Common myeloid progenitor, CD34-positive (primary cell): ENCODE measurements around the gene L2HGDH.

ENCODE experiments used
- CTCF ChIA-PET: fragments of 350-600 bp; sonication (Branson Sonifier 250); formaldehyde crosslinking; loops from one replicate; lab custom pipeline; 2021; ENCODE audit warnings: antibody characterized with exemption; lab: Charles Lee
- POLR2A ChIA-PET: fragments of 350-600 bp; sonication (Branson Sonifier 250); formaldehyde crosslinking; loops from one replicate; lab custom pipeline; 2021; ENCODE audit warnings: antibody characterized with exemption; lab: Charles Lee
- DNase-seq, 3 donors: peaks; one replicate each; pipeline versions ENCODE4 v3.0.0 to v3.0.0-alpha.2; 2013
- H3K27ac ChIP-seq, 2 experiments: 1 replicate in 1 of 2; 2 replicates in 1 of 2; pipeline ENCODE4 v1.7.0; 2013; ENCODE audit warnings: inconsistent platforms in 2 of 2, low read length in 2 of 2, mild to moderate bottlenecking in 2 of 2, low read depth in 1 of 2, moderate library complexity in 1 of 2; ENCODE audit not compliant: severe bottlenecking in 2 of 2, insufficient read depth in 1 of 2, poor library complexity in 1 of 2
- H3K27me3 ChIP-seq, 5 experiments: replicated peaks in 2 of 5; 1 replicate in 3 of 5; 2 replicates in 2 of 5; pipeline versions ENCODE4 v1.6.1 to v1.7.0; 2013; ENCODE audit warnings: low read length in 4 of 5, mild to moderate bottlenecking in 2 of 5, moderate library complexity in 2 of 5, inconsistent platforms in 1 of 5; ENCODE audit not compliant: insufficient read depth in 5 of 5, control insufficient read depth in 4 of 5
- H3K36me3 ChIP-seq, 4 experiments: 1 replicate in 2 of 4; 2 replicates in 2 of 4; pipeline versions ENCODE4 v1.6.1 to v1.7.0; 2013; ENCODE audit warnings: low read length in 3 of 4, control low read depth in 1 of 4, mild to moderate bottlenecking in 1 of 4; ENCODE audit not compliant: control insufficient read depth in 4 of 4, insufficient read depth in 4 of 4
- H3K4me1 ChIP-seq, 4 experiments: 1 replicate in 3 of 4; 2 replicates in 1 of 4; pipeline versions ENCODE4 v1.6.1 to v1.7.1; 2013; ENCODE audit warnings: low read length in 3 of 4, mild to moderate bottlenecking in 3 of 4, control low read depth in 1 of 4, inconsistent platforms in 1 of 4, moderate library complexity in 1 of 4; ENCODE audit not compliant: control insufficient read depth in 4 of 4, insufficient read depth in 4 of 4; ENCODE audit errors: control extremely low read depth in 1 of 4
- H3K4me3 ChIP-seq, 7 experiments: 1 replicate in 4 of 7; 2 replicates in 3 of 7; pipeline versions ENCODE4 v1.5.1 to v1.7.0; 2013; ENCODE audit warnings: mild to moderate bottlenecking in 7 of 7, low read length in 6 of 7, moderate library complexity in 6 of 7, inconsistent platforms in 2 of 7, low read depth in 2 of 7, control low read depth in 1 of 7; ENCODE audit not compliant: insufficient read depth in 4 of 7, control insufficient read depth in 1 of 7; ENCODE audit errors: extremely low read depth in 1 of 7
- H3K9me3 ChIP-seq, 5 experiments: 1 replicate in 4 of 5; 2 replicates in 1 of 5; pipeline versions ENCODE4 v1.6.1 to v1.7.1; 2013; ENCODE audit warnings: low read length in 4 of 5, mild to moderate bottlenecking in 2 of 5, inconsistent platforms in 1 of 5, low read depth in 1 of 5, moderate library complexity in 1 of 5; ENCODE audit not compliant: control insufficient read depth in 4 of 5, insufficient read depth in 2 of 5; ENCODE audit errors: control extremely low read depth in 1 of 5
- WGBS: methylation state at CpG from one replicate; pipeline ENCODE4 v1.1.5; 2013; ENCODE audit not compliant: insufficient coverage; 5-methylcytosine and 5-hydroxymethylcytosine counted together

The L2HGDH gene

GRCh38 chr14:50218501-50218900, 93.5 kb downstream of the L2HGDH start:
- Histone ChIP-seq H3K9me3 (no peaks in the 10 kb centered on the region), H3K4me3 (no peak overlapping the region), H3K27me3 (no peaks in the 10 kb centered on the region), H3K4me1 (peaks cover 0 to 2% (median 0%) of the 10 kb centered on the region in 4 experiments), H3K36me3 (peaks cover 0 to 4% (median 0%) of the 10 kb centered on the region in 4 experiments), H3K27ac (no peak overlapping the region)
- ChIA-PET CTCF (interaction anchor here (1.4 to 2.4 kb wide), 2 partner anchors 10 to 42 kb away, joined by 4 to 10 read pairs; no protein-coding TSS in a partner anchor), POLR2A (no interaction called here)
- WGBS, result 92% methylated on average over 3 of the region's 5 CpGs
- no peak for DNase-seq

DNA sequence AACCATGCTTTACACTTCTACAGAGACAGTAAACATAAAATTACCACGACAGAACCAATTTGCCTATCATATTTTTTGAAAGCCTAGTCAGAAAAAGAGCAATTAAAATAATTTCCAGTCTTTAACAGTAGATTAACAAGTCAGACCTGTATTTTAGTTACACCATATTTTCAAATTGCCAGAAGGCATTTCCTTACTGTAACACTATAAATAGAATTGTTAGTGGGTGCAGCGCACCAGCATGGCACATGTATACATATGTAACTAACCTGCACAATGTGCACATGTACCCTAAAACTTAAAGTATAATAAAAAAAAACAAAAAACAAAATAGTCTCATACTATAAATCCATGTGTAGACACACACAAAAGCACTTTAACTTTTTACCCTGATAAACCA, 96.6 kb downstream of the L2HGDH start:
- no peak for DNase-seq
- H3K4me1 ChIP-seq, result peaks cover 0 to 2% (median 0%) of the 10 kb centered on the region in 4 experiments
- H3K9me3 ChIP-seq, result no peaks in the 10 kb centered on the region
- peaks cover 0 to 2% (median 0%) of the 10 kb centered on the region in 4 experiments for H3K36me3 ChIP-seq
- no peak overlapping the region for H3K27ac ChIP-seq
- ChIA-PET POLR2A (no interaction called here), CTCF (no interaction called here)
- H3K4me3 ChIP-seq, result no peak overlapping the region
- no peaks in the 10 kb centered on the region for H3K27me3 ChIP-seq
- WGBS, result no CpG with 5 or more reads among the region's 2 CpGs

- Histone ChIP-seq H3K4me1 (peaks cover 0 to 2% (median 0%) of the 10 kb centered on the region in 4 experiments), H3K27ac (no peak overlapping the region), H3K4me3 (no peak overlapping the region), H3K27me3 (no peaks in the 10 kb centered on the region), H3K36me3 (peaks cover 0 to 2% (median 0%) of the 10 kb centered on the region in 4 experiments), H3K9me3 (no peaks in the 10 kb centered on the region)
- ChIA-PET CTCF (no interaction called here), POLR2A (no interaction called here)
- WGBS, result no CpG with 5 or more reads among the region's 2 CpGs
- no peak for DNase-seq
Measured at GRCh38 chr14:50213795-50214194, 98.2 kb downstream of the L2HGDH start.

GRCh38 chr14:50212726-50213125, 99.3 kb downstream of the L2HGDH start:
- no peaks in the 10 kb centered on the region for H3K9me3 ChIP-seq
- H3K36me3 ChIP-seq, result peaks cover 0 to 2% (median 0%) of the 10 kb centered on the region in 4 experiments
- peaks cover 0 to 2% (median 0%) of the 10 kb centered on the region in 4 experiments for H3K4me1 ChIP-seq
- CTCF ChIA-PET, result no interaction called here
- H3K4me3 ChIP-seq, result no peak overlapping the region
- no CpG with 5 or more reads among the region's 3 CpGs for WGBS
- H3K27ac ChIP-seq, result no peak overlapping the region
- DNase-seq, result no peak
- POLR2A ChIA-PET, result interaction anchor here (0.6 kb wide), 1 partner anchor 19 kb away, joined by 3 read pairs; the partner anchor contains the start of gene SOS2
- no peaks in the 10 kb centered on the region for H3K27me3 ChIP-seq

DNA sequence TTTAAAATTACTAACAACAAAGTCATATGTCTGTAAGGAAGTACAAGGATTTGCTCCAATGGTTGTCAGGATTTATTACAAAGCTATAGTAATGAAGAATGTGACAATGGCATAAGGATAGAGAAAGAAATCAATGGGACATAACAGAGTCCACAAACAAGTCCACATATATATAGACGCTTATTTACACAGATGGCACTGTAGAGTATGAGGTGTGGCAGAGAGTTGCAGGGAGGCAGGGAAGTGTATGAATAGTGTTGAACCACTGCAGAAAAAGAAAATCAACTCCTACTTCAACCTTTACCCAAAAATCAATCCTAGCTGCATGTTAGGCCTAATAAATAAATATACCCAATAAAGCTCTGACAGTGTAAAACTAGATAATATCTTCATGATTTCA, 102.0 kb downstream of the L2HGDH start:
- H3K4me1 ChIP-seq, result peaks cover 0 to 2% (median 0%) of the 10 kb centered on the region in 4 experiments
- peaks cover 0 to 2% (median 0%) of the 10 kb centered on the region in 4 experiments for H3K36me3 ChIP-seq
- H3K4me3 ChIP-seq, result no peak overlapping the region
- no CpG with 5 or more reads among the region's 1 CpG for WGBS
- H3K27me3 ChIP-seq, result no peaks in the 10 kb centered on the region
- DNase-seq, result no peak
- CTCF ChIA-PET, result interaction anchor here (0.9 to 1.2 kb wide), 3 partner anchors 9 to 23 kb away, joined by 3 to 4 read pairs (median 4); no protein-coding TSS in a partner anchor
- no peak overlapping the region for H3K27ac ChIP-seq
- POLR2A ChIA-PET, result no interaction called here
- no peaks in the 10 kb centered on the region for H3K9me3 ChIP-seq

GRCh38 chr14:50198499-50198898, 113.5 kb downstream of the L2HGDH start:
- Histone ChIP-seq H3K36me3 (peaks cover 7 to 37% (median 14%) of the 10 kb centered on the region in 4 experiments), H3K27ac (no peak overlapping the region), H3K4me3 (no peak overlapping the region), H3K4me1 (no peaks in the 10 kb centered on the region), H3K9me3 (no peaks in the 10 kb centered on the region), H3K27me3 (no peaks in the 10 kb centered on the region)
- no peak for DNase-seq
- ChIA-PET POLR2A (no interaction called here), CTCF (interaction anchor here (0.8 kb wide), 1 partner anchor 112 kb away, joined by 3 read pairs; no protein-coding TSS in a partner anchor)
- 83% methylated on average over 1 of the region's 2 CpGs for WGBS

DNA sequence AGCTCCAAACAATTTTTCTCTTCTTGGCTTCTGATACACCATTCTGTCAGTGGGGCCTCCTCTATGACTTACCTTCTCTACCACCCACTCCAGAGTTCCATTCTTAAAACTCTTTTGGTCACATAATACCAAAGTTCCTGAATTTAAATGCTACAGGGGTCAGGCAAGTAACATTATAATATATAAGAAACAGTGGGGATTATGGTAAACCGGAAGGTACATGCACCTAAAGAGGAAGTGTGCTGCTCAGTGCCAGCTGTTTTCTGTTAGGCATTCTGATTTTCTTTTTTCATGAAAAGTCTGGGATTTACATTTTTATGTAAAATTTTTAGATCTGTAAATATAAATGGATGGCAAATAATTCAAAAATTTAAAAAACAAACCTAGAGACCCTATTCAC, 120.5 kb downstream of the L2HGDH start:
- CTCF ChIA-PET, result interaction anchor here (1.0 to 1.1 kb wide), 3 partner anchors 9 to 120 kb away, joined by 3 read pairs; no protein-coding TSS in a partner anchor
- POLR2A ChIA-PET, result interaction anchor here (1.1 kb wide), 1 partner anchor 12 kb away, joined by 4 read pairs; no protein-coding TSS in a partner anchor
- H3K36me3 ChIP-seq, result peaks cover 2 to 11% (median 5%) of the 10 kb centered on the region in 4 experiments

More for the DNA sequence above, 120.5 kb downstream of the L2HGDH start:
- no peaks in the 10 kb centered on the region for H3K9me3 ChIP-seq
- H3K27me3 ChIP-seq, result no peaks in the 10 kb centered on the region
- H3K4me3 ChIP-seq, result no peak overlapping the region
- H3K27ac ChIP-seq, result no peak overlapping the region
- H3K4me1 ChIP-seq, result peaks cover 0 to 8% (median 2%) of the 10 kb centered on the region in 4 experiments
- DNase-seq, result peak; percentile 7 to 41 (median 28)
- WGBS, result no CpG with 5 or more reads among the region's 1 CpG
